ENCODE results near the gene STK11IP.

The STK11IP gene

DNA sequence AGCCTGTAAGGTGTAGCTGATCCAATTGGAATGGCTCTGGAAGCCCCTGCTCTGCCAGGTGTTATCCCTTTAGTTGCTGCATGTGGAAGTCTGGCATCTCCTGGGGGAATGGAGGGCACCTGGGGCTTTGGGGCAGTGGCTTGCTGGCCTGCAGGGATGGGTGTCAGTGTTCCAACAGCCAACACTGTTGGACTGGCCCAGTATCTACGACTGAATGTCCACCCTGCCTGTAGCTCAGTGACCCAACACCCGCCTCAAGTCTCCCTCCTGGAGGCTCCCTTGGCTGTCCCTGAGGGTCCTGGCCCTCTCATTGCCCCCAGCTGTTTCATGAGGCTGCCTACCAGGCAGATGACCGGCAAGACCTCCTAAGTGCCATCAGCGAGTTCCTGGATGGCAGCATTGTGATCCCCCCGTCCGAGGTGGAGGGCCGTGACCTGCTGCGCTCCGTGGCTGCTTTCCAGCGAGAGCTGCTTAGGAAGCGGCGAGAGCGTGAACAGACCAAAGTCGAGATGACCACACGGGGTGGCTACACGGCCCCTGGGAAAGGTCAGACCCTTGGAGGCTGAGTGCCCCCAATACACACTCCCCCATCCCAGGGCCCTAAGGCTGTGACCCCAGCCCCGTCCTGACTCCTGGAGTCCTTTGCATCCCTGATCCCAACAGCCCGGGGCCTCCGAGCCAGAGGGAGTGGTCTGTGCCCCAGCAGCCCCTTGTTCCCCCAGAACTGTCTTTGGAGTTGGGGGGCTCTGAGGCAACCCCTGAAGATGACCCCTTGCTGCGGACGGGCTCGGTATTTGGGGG is 37.5 kb downstream of the STK11IP start:
- Histone ChIP-seq H3K9me3 (replicated peaks; ENCODE audit: low read length) (no peaks in the 10 kb centered on the region), H3K27me3 (ENCODE audit: control insufficient read depth, insufficient read depth, low read length) (no peaks in the 10 kb centered on the region), H3K4me1 (ENCODE audit: control insufficient read depth, insufficient read depth, low read length) (no peaks in the 10 kb centered on the region), H3K4me3 (ENCODE audit: low read length) (no peak overlapping the region), H3K4me2 (ENCODE audit: low read length) (no peak overlapping the region), H3K36me3 (ENCODE audit: insufficient read depth, low read length) (no peaks in the 10 kb centered on the region), H3K9ac (ENCODE audit: low read depth, low read length) (no peak overlapping the region)

DNA sequence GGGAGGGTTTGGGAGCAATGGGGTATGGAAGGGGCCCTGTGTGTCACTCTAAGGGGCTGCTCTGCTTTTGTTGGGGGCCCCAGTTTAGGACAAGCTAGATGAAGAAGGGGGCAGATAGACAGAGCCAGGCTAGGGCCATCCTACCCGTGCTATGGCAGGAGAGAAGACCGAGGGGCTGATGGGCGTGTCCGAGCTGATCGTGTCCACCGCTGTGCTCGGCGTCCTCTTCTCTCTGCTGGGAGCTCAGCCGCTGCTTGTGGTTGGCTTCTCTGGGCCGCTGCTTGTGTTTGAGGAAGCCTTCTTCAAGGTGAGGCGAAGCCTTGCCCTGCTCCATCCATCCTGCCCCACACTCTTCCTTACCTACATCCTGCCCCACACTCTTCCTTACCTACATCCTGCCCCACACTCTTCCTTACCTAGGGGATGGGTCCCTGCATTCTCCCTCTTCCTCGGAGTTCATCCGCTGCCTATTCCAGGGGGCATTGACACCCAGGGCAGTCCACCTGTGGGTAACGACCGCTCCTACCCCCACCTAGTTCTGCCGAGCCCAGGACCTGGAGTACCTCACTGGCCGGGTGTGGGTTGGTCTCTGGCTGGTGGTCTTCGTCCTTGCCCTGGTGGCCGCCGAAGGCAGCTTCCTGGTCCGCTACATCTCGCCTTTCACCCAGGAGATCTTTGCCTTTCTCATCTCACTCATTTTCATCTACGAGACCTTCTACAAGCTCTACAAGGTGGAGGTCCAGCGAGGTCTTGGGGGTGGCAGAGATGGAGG is 38.7 kb downstream of the STK11IP start:
- Histone ChIP-seq H3K36me3 (ENCODE audit: insufficient read depth, low read length) (no peaks in the 10 kb centered on the region), H3K27me3 (ENCODE audit: control insufficient read depth, insufficient read depth, low read length) (no peaks in the 10 kb centered on the region), H3K4me2 (ENCODE audit: low read length) (no peak overlapping the region), H3K4me1 (ENCODE audit: control insufficient read depth, insufficient read depth, low read length) (no peaks in the 10 kb centered on the region), H3K9me3 (replicated peaks; ENCODE audit: low read length) (no peaks in the 10 kb centered on the region), H3K9ac (ENCODE audit: low read depth, low read length) (no peak overlapping the region), H3K4me3 (ENCODE audit: low read length) (no peak overlapping the region)

- no peaks in the 10 kb centered on the region for H3K36me3 ChIP-seq (ENCODE audit: insufficient read depth, low read length)
- peaks cover 4% of the 10 kb centered on the region for H3K4me1 ChIP-seq (ENCODE audit: control insufficient read depth, insufficient read depth, low read length)
- no peak overlapping the region for H3K4me2 ChIP-seq (ENCODE audit: low read length)
- H3K4me3 ChIP-seq (ENCODE audit: low read length) = no peak overlapping the region
- H3K9me3 ChIP-seq (replicated peaks; ENCODE audit: low read length) = no peaks in the 10 kb centered on the region
- H3K27me3 ChIP-seq (ENCODE audit: control insufficient read depth, insufficient read depth, low read length) = no peaks in the 10 kb centered on the region
- H3K9ac ChIP-seq (ENCODE audit: low read depth, low read length) = no peak overlapping the region
These were observed 39.5 kb downstream of the STK11IP start for GRCh38 chr2:219636941-219637841.

DNA sequence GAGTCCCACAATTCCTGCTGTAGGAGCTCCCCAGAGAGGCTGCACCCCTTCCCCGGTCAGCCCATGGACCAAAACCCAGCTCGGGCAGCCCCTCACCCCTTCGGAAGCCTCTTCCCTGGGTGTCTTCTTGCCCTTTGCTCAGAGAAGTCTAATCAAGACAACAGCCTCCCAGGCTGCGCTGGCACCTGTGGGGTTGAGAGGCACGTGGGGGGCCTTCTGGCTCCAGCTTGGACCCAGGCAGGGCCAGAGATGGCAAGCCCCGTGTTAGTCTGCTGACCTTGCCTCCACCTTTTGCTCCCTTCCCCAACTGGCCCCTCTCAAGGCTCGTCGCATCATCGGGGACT is 40.2 kb downstream of the STK11IP start:
- no peaks in the 10 kb centered on the region for H3K27me3 ChIP-seq (ENCODE audit: control insufficient read depth, insufficient read depth, low read length)
- no peaks in the 10 kb centered on the region for H3K9me3 ChIP-seq (replicated peaks; ENCODE audit: low read length)
- H3K4me3 ChIP-seq (ENCODE audit: low read length) = no peak overlapping the region
- H3K4me2 ChIP-seq (ENCODE audit: low read length) = no peak overlapping the region
- H3K9ac ChIP-seq (ENCODE audit: low read depth, low read length) = no peak overlapping the region
- H3K36me3 ChIP-seq (ENCODE audit: insufficient read depth, low read length) = no peaks in the 10 kb centered on the region
- H3K4me1 ChIP-seq (ENCODE audit: control insufficient read depth, insufficient read depth, low read length) = peaks cover 8% of the 10 kb centered on the region

GRCh38 chr2:219638217-219638947 is 40.7 kb downstream of the STK11IP start:
- Histone ChIP-seq H3K9ac (ENCODE audit: low read depth, low read length) (no peak overlapping the region), H3K27me3 (ENCODE audit: control insufficient read depth, insufficient read depth, low read length) (no peaks in the 10 kb centered on the region), H3K4me1 (ENCODE audit: control insufficient read depth, insufficient read depth, low read length) (peaks cover 9% of the 10 kb centered on the region), H3K4me3 (ENCODE audit: low read length) (no peak overlapping the region), H3K4me2 (ENCODE audit: low read length) (no peak overlapping the region), H3K9me3 (replicated peaks; ENCODE audit: low read length) (no peaks in the 10 kb centered on the region), H3K36me3 (ENCODE audit: insufficient read depth, low read length) (no peaks in the 10 kb centered on the region)

GRCh38 chr2:219638948-219639755 is 41.5 kb downstream of the STK11IP start:
- Histone ChIP-seq H3K9ac (ENCODE audit: low read depth, low read length) (no peak overlapping the region), H3K4me2 (ENCODE audit: low read length) (no peak overlapping the region), H3K36me3 (ENCODE audit: insufficient read depth, low read length) (no peaks in the 10 kb centered on the region), H3K9me3 (replicated peaks; ENCODE audit: low read length) (no peaks in the 10 kb centered on the region), H3K4me3 (ENCODE audit: low read length) (no peak overlapping the region), H3K27me3 (ENCODE audit: control insufficient read depth, insufficient read depth, low read length) (no peaks in the 10 kb centered on the region), H3K4me1 (ENCODE audit: control insufficient read depth, insufficient read depth, low read length) (peaks cover 15% of the 10 kb centered on the region)

DNA sequence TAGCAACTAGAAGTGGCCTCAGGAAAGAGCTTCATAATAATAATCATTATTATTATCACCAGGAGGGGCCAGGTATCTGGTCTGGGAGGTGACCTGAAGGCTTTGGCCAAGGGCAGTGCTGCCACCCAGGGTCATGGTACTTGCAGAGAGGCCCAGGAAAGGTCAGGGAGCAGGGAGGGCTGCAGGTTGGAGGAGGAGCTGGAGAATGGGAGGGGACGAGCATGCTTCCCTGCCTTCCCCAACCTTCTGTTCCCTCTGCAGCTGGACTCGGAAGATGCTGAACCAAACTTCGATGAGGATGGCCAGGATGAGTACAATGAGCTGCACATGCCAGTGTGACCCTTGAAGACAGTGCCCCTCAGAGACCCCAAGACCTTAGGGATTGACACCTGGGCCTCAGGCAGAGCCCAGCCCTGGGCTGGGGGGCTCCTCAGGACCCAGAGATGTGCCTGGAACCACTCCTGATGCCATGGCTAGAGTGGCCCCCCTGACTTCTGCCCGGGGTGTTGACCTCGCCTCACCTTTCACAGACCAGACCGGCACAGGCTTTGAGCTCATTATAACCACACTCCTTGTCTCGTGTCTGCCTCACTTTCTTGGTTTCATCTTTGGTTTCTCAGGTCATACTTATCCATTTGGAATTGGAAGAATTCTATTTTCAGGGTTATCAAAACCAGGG is 43.9 kb downstream of the STK11IP start:
- Histone ChIP-seq H3K36me3 (ENCODE audit: insufficient read depth, low read length) (no peaks in the 10 kb centered on the region), H3K27me3 (ENCODE audit: control insufficient read depth, insufficient read depth, low read length) (no peaks in the 10 kb centered on the region), H3K4me1 (ENCODE audit: control insufficient read depth, insufficient read depth, low read length) (peaks cover 35% of the 10 kb centered on the region), H3K9me3 (replicated peaks; ENCODE audit: low read length) (no peaks in the 10 kb centered on the region), H3K4me3 (ENCODE audit: low read length) (no peak overlapping the region), H3K9ac (ENCODE audit: low read depth, low read length) (no peak overlapping the region), H3K4me2 (ENCODE audit: low read length) (no peak overlapping the region)

DNA sequence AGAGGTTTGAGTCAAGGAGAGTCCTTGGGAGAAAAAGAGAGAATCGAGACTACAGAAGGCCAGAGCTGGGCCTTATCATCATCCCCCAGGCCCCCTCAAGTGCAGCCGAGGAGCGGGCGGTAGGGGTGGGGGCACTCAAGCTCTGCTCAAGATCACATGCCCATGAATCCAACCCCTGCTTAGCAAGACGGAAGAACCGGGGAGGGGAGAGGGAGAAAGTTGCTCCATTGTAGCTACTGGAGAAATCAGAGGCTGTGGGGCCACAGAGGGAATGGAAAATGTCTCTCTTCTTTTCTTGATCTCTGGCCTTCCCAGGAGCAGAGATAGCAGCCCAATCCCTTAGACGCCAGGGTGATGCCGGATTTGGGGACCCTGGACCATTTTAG is 44.4 kb downstream of the STK11IP start:
- peak overlapping the region; percentile 30 for H3K4me2 ChIP-seq (ENCODE audit: low read length)

DNA sequence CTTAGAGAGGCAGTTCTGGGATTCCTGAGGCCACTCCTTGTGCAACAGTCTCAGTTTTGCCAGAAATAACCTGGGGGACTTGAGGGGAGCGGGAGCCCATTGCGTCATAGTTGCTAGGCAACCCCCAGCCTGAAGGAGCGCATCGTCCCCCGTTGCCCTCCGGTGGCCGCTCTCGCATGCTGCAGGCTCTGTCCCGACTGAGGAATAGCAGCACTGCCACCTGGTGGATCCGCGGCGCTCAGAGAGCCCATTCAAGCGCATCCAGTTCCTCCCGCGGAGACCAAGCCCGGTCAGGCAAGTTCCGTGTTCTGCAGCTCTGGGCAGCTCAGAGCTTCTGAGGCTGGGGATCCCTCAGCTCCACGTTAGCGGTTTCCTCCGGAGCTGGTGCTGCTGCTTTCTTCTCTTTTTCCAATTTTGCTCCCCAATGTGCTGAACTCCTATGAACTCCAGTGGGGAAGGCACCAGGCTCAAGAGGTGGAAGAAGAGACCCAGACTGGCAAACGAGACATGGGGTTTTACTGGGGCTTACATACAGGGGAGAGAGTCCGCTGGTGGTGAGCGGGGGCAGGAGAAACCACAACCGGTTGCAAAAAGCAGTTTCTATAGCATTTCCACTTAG is 44.9 kb downstream of the STK11IP start:
- Histone ChIP-seq H3K4me2 (ENCODE audit: low read length) (peak overlapping the region; percentile 30), H3K27me3 (ENCODE audit: control insufficient read depth, insufficient read depth, low read length) (no peaks in the 10 kb centered on the region), H3K9ac (ENCODE audit: low read depth, low read length) (no peak overlapping the region), H3K4me1 (ENCODE audit: control insufficient read depth, insufficient read depth, low read length) (peaks cover 35% of the 10 kb centered on the region), H3K9me3 (replicated peaks; ENCODE audit: low read length) (no peaks in the 10 kb centered on the region), H3K36me3 (ENCODE audit: insufficient read depth, low read length) (no peaks in the 10 kb centered on the region), H3K4me3 (ENCODE audit: low read length) (no peak overlapping the region)

More for the DNA sequence above, 44.4 kb downstream of the STK11IP start:
- H3K4me3 ChIP-seq (ENCODE audit: low read length) = no peak overlapping the region
- no peaks in the 10 kb centered on the region for H3K9me3 ChIP-seq (replicated peaks; ENCODE audit: low read length)
- H3K4me1 ChIP-seq (ENCODE audit: control insufficient read depth, insufficient read depth, low read length) = peaks cover 35% of the 10 kb centered on the region
- H3K27me3 ChIP-seq (ENCODE audit: control insufficient read depth, insufficient read depth, low read length) = no peaks in the 10 kb centered on the region
- H3K36me3 ChIP-seq (ENCODE audit: insufficient read depth, low read length) = no peaks in the 10 kb centered on the region
- no peak overlapping the region for H3K9ac ChIP-seq (ENCODE audit: low read depth, low read length)

- no peaks in the 10 kb centered on the region for H3K36me3 ChIP-seq (ENCODE audit: insufficient read depth, low read length)
- no peak overlapping the region for H3K4me3 ChIP-seq (ENCODE audit: low read length)
- no peak overlapping the region for H3K4me2 ChIP-seq (ENCODE audit: low read length)
- peaks cover 35% of the 10 kb centered on the region for H3K4me1 ChIP-seq (ENCODE audit: control insufficient read depth, insufficient read depth, low read length)
- no peaks in the 10 kb centered on the region for H3K27me3 ChIP-seq (ENCODE audit: control insufficient read depth, insufficient read depth, low read length)
- no peaks in the 10 kb centered on the region for H3K9me3 ChIP-seq (replicated peaks; ENCODE audit: low read length)
- no peak overlapping the region for H3K9ac ChIP-seq (ENCODE audit: low read depth, low read length)
These were observed 45.4 kb downstream of the STK11IP start for GRCh38 chr2:219643084-219643473.
